Smooth muscle cell (in vitro differentiated cells): Measurements from ENCODE around the gene CD1B. TPM values are rescaled to one million over a fixed set of nuclear protein-coding genes. Genes with fewer than 3 reads are reported as not detected.
"Not testable (repeated sequence)": the region's sequence is repeated elsewhere in the genome, so short reads cannot be mapped to it uniquely, and the experiment has no call there.

ENCODE experiments used
- DNase-seq: peaks from one replicate; lab custom pipeline; 2025; ENCODE audit not compliant: unreplicated experiment; lab: John Stamatoyannopoulos, UW
- H2AFZ ChIP-seq: fragments of 200-600 bp; sonication (generic); 2 replicates; pipeline ENCODE4 v1.6.0; 2016; ENCODE audit warnings: antibody characterized with exemption, low read depth, mild to moderate bottlenecking
- H3F3A ChIP-seq: fragments of 200-600 bp; sonication (generic); 2 replicates; pipeline ENCODE4 v1.6.0; 2017; ENCODE audit warnings: antibody characterized with exemption, low read depth
- H3K27ac ChIP-seq: fragments of 200-600 bp; sonication (generic); 2 replicates; pipeline ENCODE4 v1.5.1; 2016; ENCODE audit warnings: low read depth, mild to moderate bottlenecking
- H3K27me3 ChIP-seq: fragments of 200-600 bp; sonication (generic); 2 replicates; pipeline ENCODE4 v1.6.1; 2016; ENCODE audit warnings: low read depth, mild to moderate bottlenecking
- H3K36me3 ChIP-seq: fragments of 200-600 bp; sonication (generic); 2 replicates; pipeline ENCODE4 v1.5.1; 2016; ENCODE audit warnings: low read depth
- H3K4me1 ChIP-seq: fragments of 200-600 bp; sonication (generic); 2 replicates; pipeline ENCODE4 v1.5.1; 2016; ENCODE audit warnings: low read depth
- H3K4me2 ChIP-seq: fragments of 200-600 bp; sonication (generic); 2 replicates; pipeline ENCODE4 v1.6.0; 2016; ENCODE audit warnings: mild to moderate bottlenecking
- H3K4me3 ChIP-seq: fragments of 200-600 bp; sonication (generic); 2 replicates; pipeline ENCODE4 v1.5.1; 2016; ENCODE audit warnings: mild to moderate bottlenecking
- H3K79me2 ChIP-seq: fragments of 200-600 bp; sonication (generic); 2 replicates; pipeline ENCODE4 v1.6.0; 2016; ENCODE audit warnings: low read depth, mild to moderate bottlenecking
- H3K9ac ChIP-seq: fragments of 200-600 bp; sonication (generic); 2 replicates; pipeline ENCODE4 v1.6.0; 2016; ENCODE audit warnings: low read depth
- H3K9me3 ChIP-seq: fragments of 200-600 bp; sonication (generic); replicated peaks from 2 replicates; pipeline ENCODE4 v1.5.1; 2016; ENCODE audit warnings: low read depth
- H4K20me1 ChIP-seq: fragments of 200-600 bp; sonication (generic); 2 replicates; pipeline ENCODE4 v1.6.0; 2016; ENCODE audit warnings: low read depth
- WGBS: methylation state at CpG from one replicate; pipeline ENCODE4 v1.1.7; 2016; ENCODE audit warnings: low lambda C conversion rate; 5-methylcytosine and 5-hydroxymethylcytosine counted together
- polyA plus RNA-seq: library from polyadenylated mRNA; unstranded; fragments of >200 nt; fragmentation: Nextera tagmentation; extraction: Ambion mirVana; gene quantifications from 2 replicates; pipeline ENCODE4 v1.2.1, GENCODE V29; 2016
- total RNA-seq: library from RNA; depleted of rRNA; stranded (reverse); fragments of >200 nt; gene quantifications from 2 replicates; pipeline ENCODE4 v1.2.3, GENCODE V29; 2014
- TF ChIP-seq, protein P1 (sequence below): fragments of 200-600 bp; sonication (generic); IDR thresholded peaks from 2 replicates; pipeline ENCODE4 v1.5.1; 2017; ENCODE audit warnings: borderline replicate concordance, mild to moderate bottlenecking, antibody characterized with exemption; ENCODE audit not compliant: insufficient read depth, poor library complexity, severe bottlenecking

Gene CD1B
- total and polyA plus RNA-seq, 2 experiments from 2014 or later, result not detected

DNA sequence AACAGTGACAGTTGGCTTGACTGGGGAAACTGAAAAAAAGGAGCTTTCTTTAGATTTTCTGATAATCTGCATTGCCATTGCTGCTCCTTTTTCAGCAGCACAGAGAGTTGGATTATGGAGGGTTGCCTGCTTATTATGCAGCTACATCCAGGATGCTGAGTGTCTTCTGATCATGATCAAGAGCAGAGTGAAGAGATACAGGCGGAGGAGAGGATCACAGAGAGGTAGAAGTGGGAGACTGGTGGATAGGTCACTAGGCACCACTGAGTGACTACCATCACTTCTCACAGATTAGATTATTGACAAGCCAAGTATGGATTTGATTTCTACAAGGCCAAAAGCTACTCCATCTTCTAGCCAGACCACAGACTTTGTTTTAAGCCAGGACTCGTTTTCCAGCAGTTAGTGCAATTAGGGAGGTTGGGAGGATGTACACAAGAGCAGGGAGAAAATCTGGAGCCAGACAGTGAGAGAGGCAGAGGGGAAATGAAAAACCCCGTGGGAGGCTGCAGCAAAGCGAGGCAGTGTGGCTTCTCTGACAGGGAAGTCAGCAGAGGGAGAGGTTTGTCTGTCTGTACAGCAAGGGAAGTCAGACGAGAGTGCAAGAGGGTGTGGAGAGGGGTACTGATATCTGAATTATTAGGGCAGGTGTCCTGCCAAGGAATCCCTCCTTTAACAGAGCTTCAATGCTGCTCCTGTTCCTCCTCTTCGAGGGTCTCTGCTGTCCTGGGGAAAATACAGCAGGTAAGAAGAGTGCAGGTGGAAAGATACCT is 22.2 kb upstream of the CD1B start, which contains the start of gene CD1E:
Gene CD1E, plus strand, starts transcription at position 592 of the 773 bp plus-strand sequence. Its CDS starts 95 bp downstream, at position 687.
- H3K36me3 ChIP-seq, result no peaks in the 10 kb centered on the region
- WGBS, result 74% methylated on average over 6 of the region's 6 CpGs
- DNase-seq, result no peak
- H2AFZ ChIP-seq, result no peak within 1 kb of the TSS
- TF ChIP-seq, protein P1, sequence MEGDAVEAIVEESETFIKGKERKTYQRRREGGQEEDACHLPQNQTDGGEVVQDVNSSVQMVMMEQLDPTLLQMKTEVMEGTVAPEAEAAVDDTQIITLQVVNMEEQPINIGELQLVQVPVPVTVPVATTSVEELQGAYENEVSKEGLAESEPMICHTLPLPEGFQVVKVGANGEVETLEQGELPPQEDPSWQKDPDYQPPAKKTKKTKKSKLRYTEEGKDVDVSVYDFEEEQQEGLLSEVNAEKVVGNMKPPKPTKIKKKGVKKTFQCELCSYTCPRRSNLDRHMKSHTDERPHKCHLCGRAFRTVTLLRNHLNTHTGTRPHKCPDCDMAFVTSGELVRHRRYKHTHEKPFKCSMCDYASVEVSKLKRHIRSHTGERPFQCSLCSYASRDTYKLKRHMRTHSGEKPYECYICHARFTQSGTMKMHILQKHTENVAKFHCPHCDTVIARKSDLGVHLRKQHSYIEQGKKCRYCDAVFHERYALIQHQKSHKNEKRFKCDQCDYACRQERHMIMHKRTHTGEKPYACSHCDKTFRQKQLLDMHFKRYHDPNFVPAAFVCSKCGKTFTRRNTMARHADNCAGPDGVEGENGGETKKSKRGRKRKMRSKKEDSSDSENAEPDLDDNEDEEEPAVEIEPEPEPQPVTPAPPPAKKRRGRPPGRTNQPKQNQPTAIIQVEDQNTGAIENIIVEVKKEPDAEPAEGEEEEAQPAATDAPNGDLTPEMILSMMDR, result no peak
- H3K27ac ChIP-seq, result no peak within 1 kb of the TSS
- no peaks in the 10 kb centered on the region for H3K4me1 ChIP-seq
- no peaks in the 10 kb centered on the region for H3F3A ChIP-seq
- no peak within 1 kb of the TSS for H3K4me2 ChIP-seq
- no peaks in the 10 kb centered on the region for H3K9me3 ChIP-seq
- H4K20me1 ChIP-seq, result no peaks in the 10 kb centered on the region
- no peaks in the 10 kb centered on the region for H3K27me3 ChIP-seq
- no peaks in the 10 kb centered on the region for H3K79me2 ChIP-seq
- no peak within 1 kb of the TSS for H3K4me3 ChIP-seq
- no peak within 1 kb of the TSS for H3K9ac ChIP-seq

DNA sequence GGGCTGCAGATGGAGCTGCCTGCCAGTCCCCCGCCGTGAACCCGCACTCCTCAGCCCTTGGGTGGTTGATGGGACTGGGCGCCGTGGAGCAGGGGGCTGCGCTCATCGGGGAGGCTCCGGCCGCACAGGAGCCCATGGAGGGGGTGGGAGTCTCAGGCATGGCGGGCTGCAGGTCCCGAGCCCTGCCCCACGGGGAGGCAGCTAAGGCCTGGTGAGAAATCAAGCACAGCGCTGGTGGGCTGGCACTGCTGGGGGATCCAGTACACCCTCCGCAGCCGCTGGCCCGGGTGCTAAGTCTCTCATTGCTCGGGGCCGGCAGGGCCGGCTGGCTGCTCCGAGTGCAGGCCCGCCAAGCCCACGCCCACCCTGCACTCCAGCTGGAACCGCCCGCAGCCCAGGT is 17.6 kb upstream of the CD1B start:
- 94% methylated on average over 16 of the region's 24 CpGs for WGBS
- H3K36me3 ChIP-seq, H3K27ac ChIP-seq: not testable (repeated sequence)

DNA sequence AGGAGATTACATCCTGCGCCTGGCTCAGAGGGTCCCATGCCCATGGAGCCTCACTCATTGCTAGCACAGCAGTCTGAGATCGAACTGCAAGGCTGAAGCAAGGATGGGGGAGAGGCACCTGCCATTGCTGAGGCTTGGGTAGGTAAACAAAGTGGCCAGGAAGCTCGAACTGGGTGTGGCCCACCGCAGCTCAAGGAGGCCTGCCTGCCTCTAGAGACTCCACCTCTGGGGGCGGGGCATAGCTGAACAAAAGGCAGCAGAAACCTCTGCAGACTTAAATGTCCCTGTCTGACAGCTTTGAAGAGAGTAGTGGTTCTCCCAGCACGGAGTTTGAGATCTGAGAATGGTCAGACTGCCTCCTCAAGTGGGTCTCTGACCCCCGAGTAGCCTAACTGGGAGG is 5.1 kb upstream of the CD1B start:
- not testable (repeated sequence) for H3K27ac ChIP-seq, H3K4me3 ChIP-seq, H3K36me3 ChIP-seq, H3F3A ChIP-seq, H3K4me1 ChIP-seq, H3K9ac ChIP-seq, H3K79me2 ChIP-seq, H2AFZ ChIP-seq, H3K4me2 ChIP-seq, H3K27me3 ChIP-seq, DNase-seq, H3K9me3 ChIP-seq, H4K20me1 ChIP-seq
- whole genome bisulfite sequencing, result 62% methylated on average over 7 of the region's 7 CpGs

More for the DNA sequence above, 17.6 kb upstream of the CD1B start:
- not testable (repeated sequence) for H3K4me2 ChIP-seq, H3K79me2 ChIP-seq, H3K4me3 ChIP-seq, DNase-seq, H3K9me3 ChIP-seq, H3F3A ChIP-seq, H3K27me3 ChIP-seq, H4K20me1 ChIP-seq, H3K4me1 ChIP-seq, H3K9ac ChIP-seq, H2AFZ ChIP-seq

DNA sequence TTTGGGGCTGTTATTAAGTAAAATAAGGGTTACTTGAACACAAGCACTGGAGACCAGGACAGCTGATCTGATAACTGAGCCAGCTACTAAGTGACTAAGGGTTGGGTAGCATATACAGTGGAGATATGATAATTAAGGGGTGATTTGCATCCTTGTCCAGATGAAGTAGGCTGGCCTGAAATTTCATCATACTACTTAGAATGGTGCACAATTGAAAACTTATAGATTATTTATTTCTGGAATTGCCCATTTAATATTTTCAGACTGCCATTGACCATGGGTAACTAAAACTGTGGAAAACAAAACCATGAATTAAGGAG is 3.8 kb upstream of the CD1B start:
- no peaks in the 10 kb centered on the region for H3K79me2 ChIP-seq
- H3K9ac ChIP-seq, result no peak overlapping the region
- no peaks in the 10 kb centered on the region for H3K9me3 ChIP-seq
- no peak overlapping the region for H3K27ac ChIP-seq
- no peaks in the 10 kb centered on the region for H4K20me1 ChIP-seq
- no peaks in the 10 kb centered on the region for H3K36me3 ChIP-seq
- no peaks in the 10 kb centered on the region for H3K4me1 ChIP-seq
- no peak for DNase-seq
- TF ChIP-seq, protein P1, result no peak
- H2AFZ ChIP-seq, result no peak overlapping the region
- H3K4me2 ChIP-seq, result no peak overlapping the region
- no peaks in the 10 kb centered on the region for H3F3A ChIP-seq
- H3K4me3 ChIP-seq, result no peak overlapping the region
- H3K27me3 ChIP-seq, result no peaks in the 10 kb centered on the region
